ENCODE measurements around the gene ANKRD52. TPM values are rescaled to one million over a fixed set of nuclear protein-coding genes. Genes with fewer than 3 reads are reported as not detected.

The ANKRD52 gene
- total and polyA plus RNA-seq, 9 of the 15 experiments (the other 6 are each of a cell fraction or from before 2014, with no cell fraction given), result 0.52 to 46.8 (median 7.9) TPM

- 100% methylated on average over 2 of the region's 2 CpGs for WGBS (ENCODE audit: insufficient coverage, low coverage, missing lambda C conversion rate)
- Histone ChIP-seq H3K4me3 (no peak overlapping the region), H3K27me3 (ENCODE audit: control insufficient read depth in 2 of 2, insufficient read depth in 2 of 2, low read length in 2 of 2) (no peaks in the 10 kb centered on the region), H3K79me2 (ENCODE audit: control insufficient read depth, insufficient read depth, low read length) (peaks cover 13% of the 10 kb centered on the region; the same call in 2 of the 3 replicates), H3K9me1 (ENCODE audit: control insufficient read depth, insufficient read depth, low read length) (no peaks in the 10 kb centered on the region), H3K36me3 (ENCODE audit: control insufficient read depth, insufficient read depth, low read length) (peaks cover 91% of the 10 kb centered on the region), H3K27ac (ENCODE audit: extremely low read depth, low read depth, low read length) (no peak overlapping the region), H3K4me1 (replicated peaks in 1 of 2; ENCODE audit: control insufficient read depth in 2 of 2, insufficient read depth in 2 of 2, low read length in 2 of 2) (no peaks in the 10 kb centered on the region), H3K9me3 (replicated peaks; ENCODE audit: control insufficient read depth, insufficient read depth, low read depth, low read length) (no peaks in the 10 kb centered on the region), H2AFZ (ENCODE audit: low read depth, low read length) (no peak overlapping the region), H3K9ac (ENCODE audit: insufficient read depth in 1 of 2, low read depth in 2 of 2, low read length in 2 of 2) (no peak overlapping the region), H4K20me1 (replicated peaks; ENCODE audit: control insufficient read depth, insufficient read depth, low read length) (no peaks in the 10 kb centered on the region), H3K4me2 (ENCODE audit: insufficient read depth, low read length) (no peak overlapping the region)
- in situ Hi-C loops (cut with MboI) (no loop called here), intact Hi-C loops (cut with micrococcal nuclease) (no loop called here)
- DNase-seq (ENCODE audit: extremely low read depth in 1 of 4, low spot score in 3 of 4) (no peak), FAIRE-seq (no peak), ATAC-seq (no peak)
- no TSS peak for BruUV-seq (replicated peaks)
- CTCF ChIA-PET (ENCODE audit: low intra/inter-chr PET ratio), result no interaction called here
- POLR2A ChIA-PET, result no interaction called here
- no peak for TF ChIP-seq E2F3 (CRISPR knock-in tag; IDR thresholded peaks at IDR 0.05)
- TF ChIP-seq USF2 (CRISPR knock-in tag; IDR thresholded peaks at IDR 0.05), result no peak
- TF ChIP-seq MED1 (CRISPR knock-in tag; IDR thresholded peaks at IDR 0.05; ENCODE audit: borderline replicate concordance), result no peak
- TF ChIP-seq ZNF511 (CRISPR knock-in tag; IDR thresholded peaks at IDR 0.05), result no peak
- no peak for TF ChIP-seq ELF1 (tag; IDR thresholded peaks at IDR 0.05)
- TF ChIP-seq HEY1 (CRISPR knock-in tag; IDR thresholded peaks at IDR 0.05; ENCODE audit: borderline replicate concordance), result no peak
- TF ChIP-seq ETV6 (IDR thresholded peaks at IDR 0.05; ENCODE audit: borderline replicate concordance in 1 of 2, low read depth in 2 of 2, low read length in 1 of 2), result no peak
- TF ChIP-seq ETV6 (CRISPR knock-in tag; IDR thresholded peaks at IDR 0.05; ENCODE audit: borderline replicate concordance), result no peak
- TF ChIP-seq NFXL1 (CRISPR knock-in tag; IDR thresholded peaks at IDR 0.05), result no peak
- no peak for TF ChIP-seq IFI16 (CRISPR knock-in tag; IDR thresholded peaks at IDR 0.05)
- TF ChIP-seq MAFK (IDR thresholded peaks at IDR 0.05; ENCODE audit: low read length), result peak; percentile 63
- TF ChIP-seq ZNF316 (IDR thresholded peaks at IDR 0.05), result peak; percentile 90
- TF ChIP-seq ZNF586 (CRISPR knock-in tag; conservative IDR thresholded peaks at IDR 0.05), result no peak
- TF ChIP-seq HDAC1 (IDR thresholded peaks at IDR 0.05), result no peak
- no peak for TF ChIP-seq FOXJ3 (CRISPR knock-in tag; IDR thresholded peaks at IDR 0.05)
- TF ChIP-seq SREBF2 (CRISPR knock-in tag; IDR thresholded peaks at IDR 0.05), result no peak
- TF ChIP-seq MAFG (tag; conservative IDR thresholded peaks at IDR 0.05), result peak; percentile 72
- no peak for TF ChIP-seq NCOA2 (IDR thresholded peaks at IDR 0.05; ENCODE audit: partially characterized antibody in 2 of 2)
- TF ChIP-seq XRCC4 (IDR thresholded peaks at IDR 0.05; ENCODE audit: extremely low read depth, insufficient read depth, insufficient read length), result no peak
- peak; percentile 74 for TF ChIP-seq MAFF (IDR thresholded peaks at IDR 0.05; ENCODE audit: low read length)
- peak; percentile 68 for TF ChIP-seq C11orf30 (IDR thresholded peaks at IDR 0.05; ENCODE audit: low read depth)
These were observed 24.4 kb upstream of the ANKRD52 start for GRCh38 chr12:56282579-56282978.

Measured in K562 (cell line).